Liver (tissue), 3 donors: Measurements from ENCODE around the gene HNRNPA0.

Experiments
- EGR1 ChIP-seq, 2 donors: IDR thresholded peaks; 2 replicates each; pipeline ENCODE4 v1.6.1; 2016 to 2018; ENCODE audit warnings: antibody characterized with exemption in 2 of 2, low read depth in 2 of 2
- GABPA ChIP-seq, 2 donors: IDR thresholded peaks in 1 of 2; conservative IDR thresholded peaks in 1 of 2; 2 replicates each; pipeline ENCODE4 v1.6.1; 2016; ENCODE audit warnings: antibody characterized with exemption in 2 of 2, mild to moderate bottlenecking in 1 of 2, moderate library complexity in 1 of 2
- HNF4G ChIP-seq: IDR thresholded peaks from 2 replicates; pipeline ENCODE4 v1.6.1; 2016; ENCODE audit warnings: antibody characterized with exemption
- JUND ChIP-seq, 2 donors: IDR thresholded peaks; 2 replicates each; pipeline ENCODE4 v1.6.1; 2016; ENCODE audit warnings: antibody characterized with exemption in 2 of 2
- RAD21 ChIP-seq, 2 donors: IDR thresholded peaks; 2 replicates each; pipeline ENCODE4 v1.6.1; 2016; ENCODE audit warnings: antibody characterized with exemption in 2 of 2, mild to moderate bottlenecking in 2 of 2
- RXRA ChIP-seq, 2 donors: IDR thresholded peaks; 2 replicates each; pipeline ENCODE4 v1.6.1; 2017 to 2018; ENCODE audit warnings: antibody characterized with exemption in 2 of 2, mild to moderate bottlenecking in 1 of 2
- YY1 ChIP-seq: IDR thresholded peaks from 2 replicates; pipeline ENCODE4 v1.6.1; 2016; ENCODE audit warnings: antibody characterized with exemption, mild to moderate bottlenecking
- TF ChIP-seq, protein P1 (sequence below): fragments of 150-350 bp; IDR thresholded peaks from 2 replicates; pipeline ENCODE4 v1.5.1; 2017; ENCODE audit warnings: improper control_type of control experiment, low read depth, low read length; ENCODE audit not compliant: missing input control
- TF ChIP-seq, protein P2 (sequence below): IDR thresholded peaks from 2 replicates; pipeline ENCODE4 v1.6.1; 2016; ENCODE audit warnings: antibody characterized with exemption
- TF ChIP-seq, protein P3 (sequence below): IDR thresholded peaks from 2 replicates; pipeline ENCODE4 v1.6.1; 2016; ENCODE audit warnings: antibody characterized with exemption, mild to moderate bottlenecking
- TF ChIP-seq, protein P4 (sequence below): IDR thresholded peaks from 2 replicates; pipeline ENCODE4 v1.6.1; 2016; ENCODE audit warnings: antibody characterized with exemption
- TF ChIP-seq, protein P5 (sequence below): IDR thresholded peaks from 2 replicates; pipeline ENCODE4 v1.6.1; 2016; ENCODE audit warnings: antibody characterized with exemption
- donor health status: healthy.
- donor health status: healthy.

DNA sequence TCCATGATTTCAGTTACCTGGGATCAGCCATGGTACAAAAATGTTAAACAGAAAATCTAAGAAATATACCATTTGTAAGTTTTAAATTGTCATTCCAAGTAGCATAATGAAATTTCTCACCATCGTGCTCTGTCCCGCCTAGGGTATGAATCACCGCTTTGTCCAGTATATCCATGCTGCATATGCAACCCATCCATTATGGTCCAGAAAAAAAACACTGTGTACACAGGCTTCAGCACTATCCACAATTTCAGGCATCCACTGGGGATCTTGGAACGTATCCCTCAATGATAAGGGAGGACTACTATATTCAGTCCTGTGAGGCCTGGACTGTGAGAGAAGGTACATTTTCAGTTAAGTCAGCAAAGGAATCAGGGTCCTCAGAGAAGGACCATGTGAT lies 37.6 kb upstream of the HNRNPA0 start:
- no peak for TF ChIP-seq JUND (IDR thresholded peaks at IDR 0.05)
- no peak for TF ChIP-seq RAD21 (IDR thresholded peaks at IDR 0.05)
- TF ChIP-seq, protein P1, sequence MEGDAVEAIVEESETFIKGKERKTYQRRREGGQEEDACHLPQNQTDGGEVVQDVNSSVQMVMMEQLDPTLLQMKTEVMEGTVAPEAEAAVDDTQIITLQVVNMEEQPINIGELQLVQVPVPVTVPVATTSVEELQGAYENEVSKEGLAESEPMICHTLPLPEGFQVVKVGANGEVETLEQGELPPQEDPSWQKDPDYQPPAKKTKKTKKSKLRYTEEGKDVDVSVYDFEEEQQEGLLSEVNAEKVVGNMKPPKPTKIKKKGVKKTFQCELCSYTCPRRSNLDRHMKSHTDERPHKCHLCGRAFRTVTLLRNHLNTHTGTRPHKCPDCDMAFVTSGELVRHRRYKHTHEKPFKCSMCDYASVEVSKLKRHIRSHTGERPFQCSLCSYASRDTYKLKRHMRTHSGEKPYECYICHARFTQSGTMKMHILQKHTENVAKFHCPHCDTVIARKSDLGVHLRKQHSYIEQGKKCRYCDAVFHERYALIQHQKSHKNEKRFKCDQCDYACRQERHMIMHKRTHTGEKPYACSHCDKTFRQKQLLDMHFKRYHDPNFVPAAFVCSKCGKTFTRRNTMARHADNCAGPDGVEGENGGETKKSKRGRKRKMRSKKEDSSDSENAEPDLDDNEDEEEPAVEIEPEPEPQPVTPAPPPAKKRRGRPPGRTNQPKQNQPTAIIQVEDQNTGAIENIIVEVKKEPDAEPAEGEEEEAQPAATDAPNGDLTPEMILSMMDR: no peak
- TF ChIP-seq, protein P2, sequence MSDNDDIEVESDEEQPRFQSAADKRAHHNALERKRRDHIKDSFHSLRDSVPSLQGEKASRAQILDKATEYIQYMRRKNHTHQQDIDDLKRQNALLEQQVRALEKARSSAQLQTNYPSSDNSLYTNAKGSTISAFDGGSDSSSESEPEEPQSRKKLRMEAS: no peak
- TF ChIP-seq HNF4G: no peak
- no peak for TF ChIP-seq EGR1 (IDR thresholded peaks at IDR 0.05; ENCODE audit: low read depth in 2 of 2)
- no peak for TF ChIP-seq RXRA (IDR thresholded peaks at IDR 0.05)
- TF ChIP-seq, protein P3, sequence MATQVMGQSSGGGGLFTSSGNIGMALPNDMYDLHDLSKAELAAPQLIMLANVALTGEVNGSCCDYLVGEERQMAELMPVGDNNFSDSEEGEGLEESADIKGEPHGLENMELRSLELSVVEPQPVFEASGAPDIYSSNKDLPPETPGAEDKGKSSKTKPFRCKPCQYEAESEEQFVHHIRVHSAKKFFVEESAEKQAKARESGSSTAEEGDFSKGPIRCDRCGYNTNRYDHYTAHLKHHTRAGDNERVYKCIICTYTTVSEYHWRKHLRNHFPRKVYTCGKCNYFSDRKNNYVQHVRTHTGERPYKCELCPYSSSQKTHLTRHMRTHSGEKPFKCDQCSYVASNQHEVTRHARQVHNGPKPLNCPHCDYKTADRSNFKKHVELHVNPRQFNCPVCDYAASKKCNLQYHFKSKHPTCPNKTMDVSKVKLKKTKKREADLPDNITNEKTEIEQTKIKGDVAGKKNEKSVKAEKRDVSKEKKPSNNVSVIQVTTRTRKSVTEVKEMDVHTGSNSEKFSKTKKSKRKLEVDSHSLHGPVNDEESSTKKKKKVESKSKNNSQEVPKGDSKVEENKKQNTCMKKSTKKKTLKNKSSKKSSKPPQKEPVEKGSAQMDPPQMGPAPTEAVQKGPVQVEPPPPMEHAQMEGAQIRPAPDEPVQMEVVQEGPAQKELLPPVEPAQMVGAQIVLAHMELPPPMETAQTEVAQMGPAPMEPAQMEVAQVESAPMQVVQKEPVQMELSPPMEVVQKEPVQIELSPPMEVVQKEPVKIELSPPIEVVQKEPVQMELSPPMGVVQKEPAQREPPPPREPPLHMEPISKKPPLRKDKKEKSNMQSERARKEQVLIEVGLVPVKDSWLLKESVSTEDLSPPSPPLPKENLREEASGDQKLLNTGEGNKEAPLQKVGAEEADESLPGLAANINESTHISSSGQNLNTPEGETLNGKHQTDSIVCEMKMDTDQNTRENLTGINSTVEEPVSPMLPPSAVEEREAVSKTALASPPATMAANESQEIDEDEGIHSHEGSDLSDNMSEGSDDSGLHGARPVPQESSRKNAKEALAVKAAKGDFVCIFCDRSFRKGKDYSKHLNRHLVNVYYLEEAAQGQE: no peak
- TF ChIP-seq, protein P4, sequence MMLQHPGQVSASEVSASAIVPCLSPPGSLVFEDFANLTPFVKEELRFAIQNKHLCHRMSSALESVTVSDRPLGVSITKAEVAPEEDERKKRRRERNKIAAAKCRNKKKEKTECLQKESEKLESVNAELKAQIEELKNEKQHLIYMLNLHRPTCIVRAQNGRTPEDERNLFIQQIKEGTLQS: no peak
- TF ChIP-seq GABPA (IDR thresholded peaks at IDR 0.05 in 1 of 2, conservative IDR thresholded peaks at IDR 0.05 in 1 of 2): no peak
- TF ChIP-seq YY1: no peak
- TF ChIP-seq, protein P5, sequence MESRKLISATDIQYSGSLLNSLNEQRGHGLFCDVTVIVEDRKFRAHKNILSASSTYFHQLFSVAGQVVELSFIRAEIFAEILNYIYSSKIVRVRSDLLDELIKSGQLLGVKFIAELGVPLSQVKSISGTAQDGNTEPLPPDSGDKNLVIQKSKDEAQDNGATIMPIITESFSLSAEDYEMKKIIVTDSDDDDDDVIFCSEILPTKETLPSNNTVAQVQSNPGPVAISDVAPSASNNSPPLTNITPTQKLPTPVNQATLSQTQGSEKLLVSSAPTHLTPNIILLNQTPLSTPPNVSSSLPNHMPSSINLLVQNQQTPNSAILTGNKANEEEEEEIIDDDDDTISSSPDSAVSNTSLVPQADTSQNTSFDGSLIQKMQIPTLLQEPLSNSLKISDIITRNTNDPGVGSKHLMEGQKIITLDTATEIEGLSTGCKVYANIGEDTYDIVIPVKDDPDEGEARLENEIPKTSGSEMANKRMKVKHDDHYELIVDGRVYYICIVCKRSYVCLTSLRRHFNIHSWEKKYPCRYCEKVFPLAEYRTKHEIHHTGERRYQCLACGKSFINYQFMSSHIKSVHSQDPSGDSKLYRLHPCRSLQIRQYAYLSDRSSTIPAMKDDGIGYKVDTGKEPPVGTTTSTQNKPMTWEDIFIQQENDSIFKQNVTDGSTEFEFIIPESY: no peak
